HG02623 (cell line): ENCODE results near the gene BUB3.

Experiments used
- ATAC-seq: cut with Tn5 transposase; IDR thresholded peaks from one replicate; pipeline ENCODE4 v1.9.1; 2021; ENCODE audit warnings: moderate library complexity; ENCODE audit not compliant: unreplicated experiment

Gene BUB3

DNA sequence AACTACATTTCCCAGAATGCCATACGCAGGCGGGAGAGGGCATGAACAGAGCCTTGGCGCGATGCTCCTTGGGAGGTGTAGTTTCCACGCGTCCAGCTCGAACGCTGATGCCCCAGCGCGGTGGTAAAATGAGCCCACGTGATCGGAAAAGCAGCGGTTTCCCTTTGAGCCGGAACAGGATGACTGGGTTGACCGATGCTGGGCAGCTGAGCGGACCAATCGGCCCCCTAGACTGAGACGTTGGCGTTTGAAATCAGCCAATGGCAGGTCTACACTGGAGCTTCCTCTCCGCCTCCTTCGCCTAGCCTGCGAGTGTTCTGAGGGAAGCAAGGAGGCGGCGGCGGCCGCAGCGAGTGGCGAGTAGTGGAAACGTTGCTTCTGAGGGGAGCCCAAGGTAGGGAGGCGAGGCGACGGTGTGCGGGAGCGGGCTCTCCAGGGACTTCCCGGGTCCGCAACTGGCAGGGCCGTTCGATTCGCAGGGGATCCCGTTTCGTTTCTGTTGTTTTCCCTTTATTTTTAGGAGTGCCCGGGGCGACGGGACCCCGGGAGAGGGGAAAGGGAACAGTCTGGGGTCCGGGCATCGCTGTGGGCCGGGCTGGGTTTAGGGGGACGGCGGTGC, at the start of gene BUB3:
Gene BUB3, plus strand, starts transcription at position 311 of the 619 bp plus-strand sequence. CDS start 516 bp downstream, outside the sequence.
- ATAC-seq, result peak; percentile 92

- ATAC-seq, result no peak
Observed at GRCh38 chr10:123109466-123109865, 44.7 kb upstream of the BUB3 start.

- ATAC-seq, result no peak
Observed at GRCh38 chr10:123117644-123118417, 36.4 kb upstream of the BUB3 start.

GRCh38 chr10:123119081-123119480, 35.1 kb upstream of the BUB3 start:
- ATAC-seq, result no peak

DNA sequence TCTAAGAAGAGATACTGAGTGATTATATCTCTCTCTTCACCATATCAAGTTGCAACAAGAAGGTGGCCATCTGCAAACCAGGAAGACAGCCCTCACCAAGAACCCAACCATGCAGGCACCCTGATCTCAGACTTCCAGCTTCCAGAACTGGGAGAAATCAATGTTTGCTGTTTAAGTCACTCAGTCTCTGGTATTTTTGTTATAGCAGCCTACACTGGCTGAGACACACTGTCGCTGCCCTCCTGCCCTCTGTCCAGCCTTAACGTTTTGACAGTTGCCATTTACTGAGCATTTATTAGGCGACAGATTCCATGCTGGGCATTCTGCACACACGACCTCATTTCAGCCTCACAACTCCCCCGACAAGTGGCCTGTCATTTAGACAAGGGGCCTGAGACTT, 28.0 kb upstream of the BUB3 start:
- ATAC-seq, result no peak

- ATAC-seq, result no peak
Observed at GRCh38 chr10:123129618-123130271, 24.5 kb upstream of the BUB3 start.

- ATAC-seq, result no peak
Observed at GRCh38 chr10:123132576-123133477, 21.4 kb upstream of the BUB3 start.

- no peak for ATAC-seq
Observed at GRCh38 chr10:123133541-123134342, 20.5 kb upstream of the BUB3 start.

DNA sequence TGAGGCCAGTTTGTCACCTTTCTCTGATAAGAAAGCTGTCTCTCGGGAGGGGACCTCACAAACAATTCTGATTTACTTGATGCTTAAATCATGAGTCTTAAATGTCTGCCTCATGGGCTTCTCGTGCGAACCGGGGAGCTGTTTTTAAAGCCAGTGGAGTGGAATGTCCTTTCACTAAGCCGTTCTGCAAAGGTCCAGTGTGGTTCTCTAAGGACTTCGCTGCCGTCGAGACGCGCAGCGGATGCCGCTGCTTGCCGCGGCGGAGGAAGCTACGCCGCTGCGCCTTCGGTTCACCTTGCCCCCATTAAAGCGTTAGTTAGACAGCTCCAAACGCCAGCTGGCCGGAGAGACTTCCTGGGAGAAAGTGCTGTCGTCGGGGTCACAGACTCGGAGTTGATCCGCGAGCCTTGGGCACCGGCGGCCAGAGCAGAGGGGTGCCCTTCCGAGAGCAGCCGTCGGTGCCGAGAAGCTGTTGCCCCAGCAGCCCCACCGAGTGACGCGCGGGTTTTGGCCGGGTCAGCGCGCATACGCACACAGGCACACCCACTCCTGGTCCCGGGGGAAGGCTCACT, 19.8 kb upstream of the BUB3 start:
- no peak for ATAC-seq

DNA sequence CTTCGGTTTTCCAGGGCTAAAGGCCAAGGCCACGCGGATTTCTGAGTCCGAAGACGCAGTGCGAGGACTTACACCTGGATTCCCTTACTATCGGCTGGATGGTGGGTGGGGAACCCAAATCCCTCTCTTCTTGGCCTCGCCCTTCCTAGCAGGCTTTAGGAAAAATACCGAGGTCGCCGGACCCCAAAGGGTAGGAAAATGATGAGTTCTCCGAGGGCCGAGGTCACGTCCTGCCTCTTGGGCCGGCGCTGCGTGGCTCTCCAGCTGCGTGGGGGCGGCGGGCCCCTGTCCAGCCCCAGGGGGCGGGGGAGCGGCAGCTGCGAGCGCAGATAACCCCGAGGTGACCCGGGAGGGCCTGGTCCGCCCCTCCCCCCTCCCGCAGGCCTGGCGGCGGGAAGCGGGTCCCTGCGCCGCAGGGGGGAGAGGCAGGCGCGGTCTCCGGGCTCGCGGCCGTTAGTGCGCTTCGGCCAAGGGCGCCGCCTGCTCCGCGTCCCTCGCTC, 19.2 kb upstream of the BUB3 start:
- no peak for ATAC-seq

GRCh38 chr10:123135415-123136141, 18.6 kb upstream of the BUB3 start, which contains the start of gene HMX3:
HMX3 (plus strand) TSS chr10:123135970; CDS start chr10:123136051, 81 bp downstream.
- ATAC-seq, result no peak

- ATAC-seq, result no peak
Observed at GRCh38 chr10:123136221-123136805, 17.9 kb upstream of the BUB3 start.

DNA sequence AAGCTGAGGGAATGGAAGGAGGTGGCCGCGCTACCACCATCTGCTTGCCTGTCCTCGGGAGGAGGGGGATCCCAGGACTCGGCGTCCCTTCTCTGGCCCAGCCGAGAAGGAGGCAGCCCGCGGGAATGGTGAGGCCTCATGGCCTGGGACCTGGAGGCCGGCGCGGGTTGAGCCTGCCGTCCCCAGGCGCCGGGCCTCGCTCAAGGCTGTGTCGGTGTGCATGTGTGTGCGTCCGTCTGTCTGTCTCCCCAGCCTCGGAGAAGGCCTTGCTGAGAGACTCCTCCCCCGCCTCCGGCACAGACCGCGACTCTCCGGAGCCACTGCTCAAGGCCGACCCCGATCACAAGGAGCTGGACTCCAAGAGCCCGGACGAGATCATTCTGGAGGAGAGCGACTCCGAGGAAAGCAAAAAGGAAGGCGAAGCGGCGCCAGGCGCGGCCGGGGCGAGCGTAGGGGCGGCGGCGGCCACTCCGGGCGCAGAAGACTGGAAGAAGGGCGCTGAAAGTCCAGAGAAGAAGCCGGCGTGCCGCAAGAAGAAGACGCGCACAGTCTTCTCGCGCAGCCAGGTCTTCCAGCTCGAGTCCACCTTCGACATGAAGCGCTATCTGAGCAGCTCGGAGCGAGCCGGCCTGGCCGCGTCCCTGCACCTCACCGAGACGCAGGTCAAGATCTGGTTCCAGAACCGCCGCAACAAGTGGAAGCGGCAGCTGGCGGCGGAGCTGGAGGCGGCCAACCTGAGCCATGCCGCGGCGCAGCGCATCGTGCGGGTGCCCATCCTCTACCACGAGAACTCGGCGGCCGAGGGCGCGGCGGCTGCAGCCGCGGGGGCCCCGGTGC, 17.2 kb upstream of the BUB3 start:
- no peak for ATAC-seq

GRCh38 chr10:123139165-123139520, 15.1 kb upstream of the BUB3 start:
- ATAC-seq, result no peak

GRCh38 chr10:123139521-123140163, 14.6 kb upstream of the BUB3 start:
- no peak for ATAC-seq

- no peak for ATAC-seq
Observed at GRCh38 chr10:123140164-123140982, 13.8 kb upstream of the BUB3 start.
